Activated effector memory CD4-positive, alpha-beta T cell treated with anti-CD3 and anti-CD28 coated beads, Interleukin-2, amount 50 U/mL, for 16 hours (primary cell): ENCODE data around the gene RNPS1.
"Not testable (repeated sequence)": the region's sequence is repeated elsewhere in the genome, so short reads cannot be mapped to it uniquely, and the experiment has no call there.

ENCODE experiments used
- DNase-seq: peaks from one replicate; pipeline ENCODE4 v3.0.0-alpha.2; 2020

RNPS1 gene

GRCh38 chr16:2282262-2282661 is 14.3 kb upstream of the RNPS1 start:
- no peak for DNase-seq

DNA sequence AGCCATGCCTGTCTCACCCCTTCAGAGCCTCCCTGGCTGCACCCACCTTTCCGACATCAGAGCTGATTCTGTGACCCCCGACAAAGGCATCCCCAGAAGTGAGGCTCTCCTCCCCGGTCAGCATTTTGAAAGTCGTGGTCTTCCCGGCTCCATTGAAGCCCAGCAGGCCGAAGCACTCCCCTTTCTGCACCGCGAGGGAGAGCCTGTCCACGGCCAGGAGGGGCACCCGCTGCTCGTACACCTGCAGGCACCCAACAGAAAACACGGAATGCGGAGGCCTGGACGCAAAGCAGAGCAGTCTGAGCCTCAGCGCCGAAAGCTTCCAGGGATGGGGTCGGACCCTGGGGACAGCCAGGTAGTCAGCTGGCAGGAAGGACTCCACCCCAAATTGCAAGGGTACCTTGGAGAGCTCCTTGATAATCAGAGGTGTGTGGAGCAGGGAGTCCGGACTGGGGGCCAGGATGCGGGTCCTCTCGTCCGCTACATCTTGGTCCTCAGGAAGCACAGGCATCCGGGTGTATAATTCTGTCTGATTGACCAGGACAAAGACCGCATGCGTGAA is 13.1 kb upstream of the RNPS1 start:
- DNase-seq, result no peak

DNA sequence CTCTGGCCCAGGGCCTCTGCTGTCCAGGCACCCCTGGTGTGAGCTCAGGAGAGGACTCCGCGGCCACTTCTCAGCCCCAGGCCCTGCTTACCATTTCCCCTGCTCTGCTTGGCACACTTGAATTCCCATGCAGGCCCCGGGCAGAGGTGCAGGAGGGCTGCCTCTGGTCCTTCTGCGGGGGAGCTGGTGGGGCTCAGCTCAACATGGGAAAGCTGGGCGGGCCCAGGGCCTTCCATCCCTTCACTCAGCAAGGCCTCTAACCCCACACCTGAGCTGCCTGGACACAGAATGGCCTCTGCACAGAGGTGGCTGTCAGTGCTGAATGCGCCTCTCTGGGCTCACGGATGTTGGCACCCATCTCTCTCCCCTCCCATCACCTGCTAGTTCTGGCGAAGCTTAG is 12.5 kb upstream of the RNPS1 start:
- no peak for DNase-seq

DNA sequence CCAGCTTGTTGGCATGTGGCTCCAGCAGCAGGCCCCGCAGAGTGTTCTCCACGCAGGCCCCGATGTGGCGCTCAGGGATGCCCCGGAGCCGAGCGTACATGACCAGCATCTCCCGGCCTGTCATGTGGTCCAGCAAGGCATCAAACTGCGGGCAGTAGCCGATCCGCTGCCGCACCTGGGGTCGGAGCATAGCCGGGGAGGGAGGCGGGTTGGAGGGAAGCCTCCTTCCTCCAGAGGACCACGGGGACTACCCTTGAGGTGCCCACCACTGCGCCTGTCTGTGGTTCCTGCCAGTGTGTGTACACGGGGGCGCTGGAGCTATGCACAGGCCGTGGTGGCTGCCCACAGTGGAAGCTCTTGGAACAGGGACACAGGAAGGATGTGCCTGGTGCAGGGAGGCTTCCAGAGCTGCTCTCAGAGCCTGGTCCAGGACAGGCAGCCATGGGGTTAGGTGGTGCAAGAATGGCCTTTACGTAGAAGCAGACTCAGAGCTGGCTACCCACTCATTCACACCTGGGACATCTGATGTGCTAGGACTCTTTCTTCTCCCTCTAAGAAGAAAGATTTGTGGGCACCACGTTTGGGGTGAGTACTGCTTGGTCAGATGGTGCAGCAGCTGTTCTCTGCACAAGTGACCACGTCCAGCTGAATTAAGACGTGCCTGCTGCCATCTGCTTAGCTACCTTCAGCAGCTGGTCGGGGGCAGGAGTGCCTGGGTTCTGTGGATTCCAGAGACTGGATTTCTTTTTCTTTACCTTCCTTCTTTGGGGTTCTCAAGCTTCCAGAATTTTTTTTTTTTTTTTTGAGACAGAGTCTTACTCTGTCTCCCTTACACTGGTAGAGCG is 11.3 kb upstream of the RNPS1 start:
- no peak for DNase-seq

GRCh38 chr16:2278272-2278608 is 10.3 kb upstream of the RNPS1 start:
- DNase-seq, result no peak

- DNase-seq, result no peak
Measured at GRCh38 chr16:2277466-2278271, 9.7 kb upstream of the RNPS1 start.

DNA sequence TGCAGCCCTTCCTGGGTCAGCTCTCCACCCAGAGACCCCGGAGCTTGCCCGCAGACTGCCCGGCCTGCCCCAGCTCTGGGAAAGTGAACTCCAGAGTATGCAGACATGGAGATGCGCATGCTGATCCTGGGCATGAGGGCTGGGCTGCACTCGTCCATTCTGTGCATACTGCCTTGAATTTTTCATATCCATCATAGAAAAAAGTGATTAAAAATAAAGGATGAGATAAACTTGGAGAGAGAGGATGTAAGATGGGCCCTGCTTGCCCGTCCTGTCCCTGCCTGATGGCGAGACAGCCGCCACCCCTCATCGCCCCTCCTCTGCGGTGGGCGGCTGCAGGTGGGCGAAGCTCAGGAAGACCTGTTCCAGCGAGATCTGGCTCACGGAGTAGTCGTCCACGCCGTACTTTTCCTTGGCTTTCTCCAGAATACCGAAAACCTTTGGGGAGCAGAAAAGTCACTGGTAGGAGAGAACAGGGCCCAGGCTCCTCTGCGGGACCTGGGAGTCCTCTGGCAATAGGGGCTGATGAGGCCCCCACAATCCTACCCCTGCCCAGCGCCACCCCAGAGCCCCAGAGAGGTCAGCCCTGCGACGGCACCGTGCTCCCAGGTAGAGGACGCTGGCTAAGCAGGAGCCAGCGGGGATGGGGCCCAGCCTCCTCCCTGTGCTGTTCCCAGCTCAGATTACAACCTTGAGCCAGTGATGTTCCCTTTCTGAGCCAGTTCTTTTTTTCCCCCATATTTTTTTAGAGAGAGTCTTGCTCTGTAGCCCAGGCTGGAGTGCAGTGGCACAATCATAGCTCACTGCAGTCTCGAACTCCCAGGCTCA is 8.7 kb upstream of the RNPS1 start:
- DNase-seq, result no peak

GRCh38 chr16:2275476-2276367 is 7.8 kb upstream of the RNPS1 start:
- no peak for DNase-seq

DNA sequence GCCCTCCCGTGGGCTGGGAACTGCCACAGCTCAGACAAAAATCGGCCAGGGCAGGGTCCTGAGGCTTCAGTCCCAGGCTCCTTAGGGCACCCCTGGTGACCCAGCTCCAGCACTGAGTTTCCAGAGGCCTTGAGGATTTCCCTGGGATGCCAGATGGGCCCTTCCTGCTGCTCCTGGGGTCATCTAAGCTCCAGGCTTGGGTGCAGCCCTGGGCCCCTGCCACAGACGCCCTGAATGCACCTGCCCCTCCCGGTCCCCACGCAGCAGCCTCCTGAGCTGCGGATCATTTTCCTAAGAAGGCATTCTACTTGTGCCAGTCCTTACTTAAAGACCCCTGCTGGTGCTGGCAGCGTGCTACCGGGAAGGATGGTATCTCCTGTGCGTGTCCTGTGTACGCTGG is 6.0 kb upstream of the RNPS1 start:
- no peak for DNase-seq

DNA sequence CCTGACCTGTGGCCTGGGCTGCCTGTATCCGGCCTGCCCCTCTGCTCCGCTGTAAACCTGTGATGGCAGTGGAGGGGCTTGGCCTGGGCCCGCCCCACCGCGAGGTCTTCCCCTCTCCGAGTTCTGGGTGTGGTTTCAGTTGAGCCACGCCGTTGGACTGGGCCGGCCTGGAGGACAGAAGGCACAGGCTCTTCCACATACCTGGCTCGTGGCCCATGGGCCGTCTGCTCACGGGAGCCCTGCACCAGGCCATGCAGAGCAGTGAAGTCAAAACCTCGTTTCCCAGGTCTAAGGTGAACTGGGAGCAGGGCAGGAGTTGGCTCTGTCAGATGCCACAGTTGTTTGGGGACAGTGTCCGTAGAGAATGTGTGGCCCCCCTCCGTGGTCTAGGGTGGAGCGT is 5.6 kb upstream of the RNPS1 start:
- DNase-seq, result no peak

GRCh38 chr16:2271848-2272461 is 4.0 kb upstream of the RNPS1 start:
- no peak for DNase-seq

DNA sequence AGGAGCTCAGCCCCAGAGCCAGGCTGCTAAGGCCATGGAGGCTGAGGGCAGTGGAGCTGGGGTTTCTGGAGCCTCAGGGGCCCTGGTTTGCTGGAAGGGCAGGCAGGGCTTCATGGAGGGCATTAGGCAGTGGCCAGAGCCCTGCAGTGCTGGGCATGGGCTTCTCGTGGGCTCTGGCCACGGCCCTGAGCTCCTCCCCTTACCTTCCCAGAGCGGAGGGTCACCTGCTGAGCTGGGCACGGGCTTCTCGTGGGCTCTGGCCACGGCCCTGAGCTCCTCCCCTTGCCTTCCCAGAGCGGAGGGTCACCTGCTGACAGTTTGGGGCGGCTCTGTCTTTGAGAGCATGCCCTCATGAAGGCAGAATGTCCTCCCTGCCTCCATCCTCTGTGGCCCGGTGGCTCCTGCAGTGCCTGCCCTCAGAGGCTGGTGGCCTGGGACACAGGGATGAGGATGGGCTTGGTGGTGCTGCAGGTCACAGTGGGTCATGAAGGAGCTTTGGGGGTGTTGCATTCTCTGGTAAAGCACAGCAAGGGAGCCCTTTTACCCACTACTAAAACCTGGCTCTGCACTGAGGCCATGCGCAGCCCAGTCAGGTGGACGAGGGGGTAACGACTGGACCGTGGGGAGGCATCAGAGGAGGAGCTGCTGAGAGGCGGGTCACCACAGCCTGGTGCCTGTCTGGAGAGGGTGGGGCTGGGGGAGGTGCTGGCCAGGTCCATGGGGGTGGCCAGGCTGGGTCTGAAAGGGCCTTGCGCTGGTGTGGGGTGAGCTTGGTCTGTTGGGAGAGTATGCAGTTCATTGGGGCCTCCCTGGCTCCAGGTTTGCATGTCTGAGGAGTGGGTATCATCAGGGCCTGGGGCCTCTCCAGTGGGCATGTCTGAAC is 2.9 kb upstream of the RNPS1 start:
- DNase-seq, result no peak

- no peak for DNase-seq
Measured at GRCh38 chr16:2270070-2270462, 2.1 kb upstream of the RNPS1 start.

DNA sequence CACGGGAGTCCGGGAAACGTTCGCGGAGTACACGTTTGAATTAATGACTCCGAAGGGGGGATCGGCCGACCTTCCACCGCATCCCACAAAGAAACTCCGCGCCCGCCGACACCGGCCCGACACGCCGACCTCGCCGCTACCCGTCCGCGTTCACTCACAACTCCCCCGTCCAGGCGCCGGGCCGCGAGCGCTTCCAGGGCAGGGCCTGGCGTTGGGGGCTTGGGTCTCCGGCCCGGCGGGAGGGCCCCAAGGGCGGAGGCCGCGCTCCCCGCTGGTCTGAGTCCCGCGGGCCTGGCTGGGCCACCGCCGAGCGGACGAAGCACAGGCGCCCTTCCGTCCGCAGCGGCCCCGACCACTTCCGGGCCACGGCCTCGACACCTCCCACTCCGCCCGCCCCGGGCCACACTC is 417 bp downstream of the RNPS1 start:
- not testable (repeated sequence) for DNase-seq

GRCh38 chr16:2266887-2267286 is 1.0 kb downstream of the RNPS1 start:
- peak; percentile 73 for DNase-seq

GRCh38 chr16:2263026-2263425 is 4.9 kb downstream of the RNPS1 start:
- DNase-seq, result not testable (repeated sequence)

DNA sequence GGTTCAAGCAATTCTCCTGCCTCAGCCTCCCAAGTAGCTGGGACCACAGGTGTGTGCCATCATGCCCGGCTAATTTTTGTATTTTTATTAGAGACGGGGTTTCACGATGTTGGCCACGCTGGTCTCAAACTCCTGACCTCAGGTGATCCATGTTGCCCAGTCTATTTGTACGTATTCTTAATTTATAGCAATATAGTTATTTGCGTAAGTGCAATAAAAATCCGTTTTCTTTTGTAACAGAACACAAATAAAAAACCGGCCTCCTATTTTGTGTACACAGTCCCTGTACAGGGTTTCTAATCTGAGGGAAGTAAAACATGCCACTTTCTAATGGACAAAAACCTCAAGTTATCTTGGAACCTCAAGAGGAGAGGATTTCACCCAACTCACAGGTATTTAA is 7.7 kb downstream of the RNPS1 start:
- DNase-seq, result no peak

GRCh38 chr16:2258530-2258929 is 9.4 kb downstream of the RNPS1 start:
- DNase-seq, result not testable (repeated sequence)

DNA sequence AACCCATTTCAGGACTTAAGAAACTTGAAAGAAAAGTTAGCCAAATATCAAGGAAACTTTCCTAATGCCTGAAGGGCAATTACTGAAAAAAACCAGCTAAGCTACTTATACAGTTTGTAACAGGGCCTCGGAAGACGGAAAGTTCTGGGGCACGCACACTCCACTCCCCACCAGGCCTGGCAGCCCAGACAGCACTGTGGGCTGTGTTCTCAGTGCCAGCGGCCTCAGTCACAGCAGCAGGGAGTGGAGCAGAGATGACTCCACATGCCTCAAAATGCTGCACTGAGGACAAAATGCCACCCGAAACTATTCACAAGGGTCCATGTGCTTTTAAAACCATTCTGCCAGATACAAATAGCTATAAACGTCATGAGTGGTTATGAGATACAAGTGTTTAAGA is 10.2 kb downstream of the RNPS1 start:
- no peak for DNase-seq

DNA sequence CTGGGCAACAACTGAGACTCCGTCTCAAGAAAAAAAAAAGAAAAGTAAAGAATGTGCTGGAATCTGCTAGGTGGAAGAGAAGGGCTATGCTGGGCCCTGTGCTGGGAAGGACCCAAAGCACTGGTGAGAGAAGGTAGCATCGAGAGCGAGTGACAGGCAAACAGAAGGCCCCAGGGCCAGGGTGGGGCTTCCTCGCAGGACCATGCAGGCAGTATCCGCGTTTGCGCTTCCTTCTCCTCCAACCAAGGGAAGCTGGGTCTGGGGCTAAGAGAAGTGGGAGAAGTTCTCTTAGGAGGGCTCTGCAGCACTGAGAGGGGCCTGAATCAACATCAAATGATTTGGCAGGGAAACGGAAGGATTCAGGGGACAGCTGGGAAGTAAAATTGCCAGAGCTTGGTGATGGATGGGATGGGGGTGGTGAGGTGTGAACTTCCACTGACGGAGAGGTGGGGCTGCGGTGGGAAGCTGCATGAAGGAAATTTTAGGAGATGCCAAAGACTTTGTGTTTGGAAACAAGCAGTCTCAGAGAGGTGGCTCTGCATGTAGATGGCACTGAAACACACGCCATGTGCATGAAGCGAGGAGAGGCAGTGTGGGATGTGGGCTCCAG is 11.3 kb downstream of the RNPS1 start:
- DNase-seq, result no peak
